Left colon (tissue), 2 donors: ENCODE data around the gene HMCN1. TPM values are rescaled to one million over a fixed set of nuclear protein-coding genes. Genes with fewer than 3 reads are reported as not detected.
"Not testable (repeated sequence)": the region's sequence is repeated elsewhere in the genome, so short reads cannot be mapped to it uniquely, and the experiment has no call there.

Source experiments
- ATAC-seq: fragments of 200-7000 bp; cut with Tn5 transposase; one replicate; pipeline ENCODE4 v1.9.1; 2020; ENCODE audit warnings: mild to moderate bottlenecking, moderate library complexity
- DNase-seq, 2 donors: peaks; one replicate each; pipeline ENCODE4 v3.0.0-alpha.2; 2020
- intact Hi-C, 2 donors: fragments of 100-400 bp; cut with DNase I in 1 of 2; cut with micrococcal nuclease in 1 of 2; formaldehyde crosslinking; loops; one replicate each; pipeline versions ENCODE4 v1.11.2 to v1.14.0; 2022; cut with DNase I, micrococcal nuclease
- total RNA-seq, 2 donors: library from RNA; stranded (reverse); fragmentation: NEBNext Ultra II Directional; extraction: Animal tissue kit (Norgen Biotek cat#: 25700); gene quantifications; one replicate each; pipeline ENCODE4 v1.2.1, GENCODE V29; 2021
- donor health status: DM: no; HTN: no; CAD: no.
- donor health status: DM: yes; HTN: yes; CAD: no.

HMCN1 gene
- total RNA-seq, 2 donors from 2014 or later = 1.7 to 3.9 TPM

DNA sequence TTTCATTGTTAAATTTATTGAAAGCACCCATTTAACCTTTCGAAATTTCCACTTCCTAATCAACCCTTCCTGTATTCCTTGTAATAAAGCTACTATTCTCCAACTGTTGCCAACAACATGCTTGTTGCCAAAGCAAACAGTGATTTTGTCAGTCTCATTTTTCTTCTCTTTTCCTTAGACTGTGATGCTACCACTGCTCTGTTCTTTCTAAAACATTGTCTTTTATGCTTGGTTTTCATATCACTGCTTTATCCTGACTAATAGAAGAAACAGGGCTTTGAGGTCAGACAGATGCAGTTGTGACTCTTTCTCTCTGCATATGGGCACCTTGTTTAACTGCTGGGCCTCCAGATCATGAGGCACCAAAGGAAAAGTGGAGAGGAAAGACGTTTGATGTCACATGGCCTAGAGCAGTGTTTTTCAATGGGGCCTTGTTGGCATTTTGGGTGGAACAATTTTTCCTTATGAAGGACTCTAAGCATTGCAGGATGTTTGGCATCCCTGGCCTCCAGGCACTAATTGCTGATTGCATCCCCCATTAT, 56.1 kb downstream of the HMCN1 start:
- no peak for DNase-seq

DNA sequence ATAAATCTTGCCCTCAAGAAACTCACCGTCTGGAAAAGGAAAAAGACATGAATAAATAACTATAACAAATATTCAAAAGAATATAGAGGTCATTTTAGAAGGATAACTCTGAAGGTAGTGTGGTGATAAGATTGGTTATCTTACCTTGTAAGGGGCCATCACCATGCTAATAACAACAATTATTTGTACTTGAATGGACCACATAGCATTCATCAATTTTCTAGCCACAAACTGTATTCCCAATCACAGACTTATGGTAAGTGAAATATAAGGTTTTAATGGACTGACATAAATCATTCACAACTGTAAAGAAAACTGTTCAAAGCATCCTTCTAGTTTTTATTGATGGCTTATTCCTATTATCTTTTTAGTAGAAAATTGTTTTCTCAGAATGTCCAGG, 57.8 kb downstream of the HMCN1 start:
- no peak for ATAC-seq
- no peak for DNase-seq
- intact Hi-C loops = no loop called here

More for the DNA sequence above, 56.1 kb downstream of the HMCN1 start:
- intact Hi-C loops = no loop called here
- ATAC-seq = no peak

DNA sequence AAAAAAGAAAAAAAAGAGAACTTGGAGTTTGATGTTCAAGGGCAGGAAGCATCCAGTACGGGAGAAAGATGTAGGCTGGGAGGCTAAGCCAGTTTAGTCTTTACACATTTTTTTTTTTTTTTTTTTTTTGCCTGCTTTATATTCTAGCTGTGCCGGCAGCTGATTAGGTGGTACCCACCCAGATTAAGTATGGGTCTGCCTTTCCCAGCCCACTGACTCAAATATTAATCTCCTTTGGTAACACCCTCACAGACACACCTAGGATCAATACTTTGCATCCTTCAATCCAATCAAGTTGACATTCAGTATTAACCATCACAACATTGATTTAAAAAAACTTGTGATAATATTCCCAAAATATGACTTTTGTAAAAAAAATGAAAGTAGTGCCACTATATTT, 60.3 kb downstream of the HMCN1 start:
- intact Hi-C loops, ATAC-seq, DNase-seq: not testable (repeated sequence)

DNA sequence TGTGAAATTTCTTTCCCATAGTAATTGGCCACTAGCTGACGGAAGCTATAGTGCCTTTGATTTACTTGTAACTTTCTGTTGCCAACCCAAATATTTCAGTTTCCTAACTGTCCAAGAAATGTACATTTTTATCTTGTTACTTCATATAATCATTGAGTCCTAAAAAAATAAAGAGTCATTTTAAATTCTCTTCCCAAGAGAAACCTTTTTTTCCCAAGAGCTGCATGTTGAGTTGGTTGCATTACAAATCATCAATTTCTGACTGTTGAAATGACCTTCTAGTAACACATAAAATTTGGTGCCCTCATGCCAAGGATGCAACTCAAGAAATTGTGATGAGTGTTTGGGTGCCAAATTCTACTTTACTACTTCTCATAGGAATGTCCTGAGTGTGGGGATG, 61.0 kb downstream of the HMCN1 start:
- intact Hi-C loops = no loop called here
- DNase-seq (no peak), ATAC-seq (no peak)

DNA sequence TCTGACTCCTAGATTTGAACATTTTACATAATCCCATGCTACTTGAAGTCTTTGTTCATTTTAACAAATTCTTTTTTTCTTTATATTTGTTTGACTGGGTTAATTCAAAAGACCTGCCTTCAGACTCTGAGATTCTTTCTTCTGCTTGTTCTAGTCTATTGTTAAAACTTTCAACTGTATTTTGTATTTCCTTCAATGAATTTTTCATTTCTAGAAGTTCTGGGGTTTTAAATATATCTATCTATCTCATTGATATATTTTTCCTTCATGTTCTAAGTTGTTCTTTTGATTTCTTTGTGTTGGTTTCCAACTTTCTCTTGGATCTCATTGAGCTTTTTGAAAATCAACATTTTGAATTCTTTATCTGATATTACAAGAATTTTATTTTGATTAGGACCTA, 64.3 kb downstream of the HMCN1 start:
- ATAC-seq = no peak
- intact Hi-C loops = no loop called here

DNA sequence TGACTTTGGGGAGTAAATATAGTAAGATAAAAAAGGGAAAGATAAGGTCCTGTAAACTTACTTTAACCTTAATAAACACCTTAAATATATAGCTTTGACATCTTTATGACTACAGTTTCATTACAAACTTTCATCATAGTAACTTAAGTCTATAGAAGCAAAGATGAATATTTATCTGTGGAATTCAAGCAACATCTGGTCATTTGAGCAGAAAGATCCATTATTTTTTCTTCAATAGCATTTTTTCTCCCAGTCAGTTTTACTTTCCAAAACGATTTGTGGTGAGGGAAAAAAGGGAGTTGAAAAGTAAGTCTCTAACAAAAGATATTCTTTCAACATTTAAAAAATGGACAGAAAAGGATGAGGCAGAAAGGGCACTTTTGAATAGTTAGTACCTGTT, 69.0 kb downstream of the HMCN1 start:
- intact Hi-C loops = no loop called here
- DNase-seq (no peak), ATAC-seq (no peak)

More for the DNA sequence above, 64.3 kb downstream of the HMCN1 start:
- no peak for DNase-seq

DNA sequence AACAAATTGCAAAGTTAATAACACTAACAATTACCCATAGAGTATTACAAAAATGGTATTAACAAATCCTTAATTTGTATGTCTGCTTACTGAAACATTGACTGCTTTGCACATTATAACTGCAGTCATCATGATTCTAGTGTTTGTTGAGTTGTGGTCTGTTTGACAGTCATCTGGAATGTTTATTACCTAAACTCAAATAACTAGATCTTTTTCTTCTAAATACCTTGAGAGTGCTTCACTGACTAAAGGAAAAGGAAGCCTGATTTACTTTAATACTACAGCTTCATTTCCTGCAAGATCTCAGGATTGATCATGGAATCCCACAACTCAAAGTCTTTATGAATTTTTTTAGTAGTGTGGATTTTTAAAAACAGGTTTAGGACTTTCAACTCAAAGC, 70.0 kb downstream of the HMCN1 start:
- ATAC-seq = no peak
- intact Hi-C loops = no loop called here
- no peak for DNase-seq

DNA sequence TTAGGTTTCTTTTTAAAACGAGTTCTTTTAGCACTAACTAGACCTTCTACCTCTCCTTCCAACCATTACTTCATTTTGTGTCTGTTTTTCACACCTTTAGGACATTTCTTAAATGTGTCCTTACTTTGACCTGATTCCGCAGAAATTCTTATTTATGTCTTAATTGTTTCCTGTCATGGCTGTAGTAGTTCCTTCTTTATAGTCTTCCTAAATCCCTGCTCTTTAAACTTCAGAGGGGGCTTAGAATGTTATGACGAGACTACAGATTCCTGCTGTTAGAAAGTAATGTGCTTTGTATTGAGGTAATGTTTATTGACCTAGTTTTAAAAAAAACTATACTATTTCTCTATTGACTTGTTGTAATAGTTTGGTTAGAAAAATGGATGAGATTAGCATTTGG, 70.4 kb downstream of the HMCN1 start:
- ATAC-seq (no peak), DNase-seq (no peak)
- intact Hi-C loops = no loop called here

DNA sequence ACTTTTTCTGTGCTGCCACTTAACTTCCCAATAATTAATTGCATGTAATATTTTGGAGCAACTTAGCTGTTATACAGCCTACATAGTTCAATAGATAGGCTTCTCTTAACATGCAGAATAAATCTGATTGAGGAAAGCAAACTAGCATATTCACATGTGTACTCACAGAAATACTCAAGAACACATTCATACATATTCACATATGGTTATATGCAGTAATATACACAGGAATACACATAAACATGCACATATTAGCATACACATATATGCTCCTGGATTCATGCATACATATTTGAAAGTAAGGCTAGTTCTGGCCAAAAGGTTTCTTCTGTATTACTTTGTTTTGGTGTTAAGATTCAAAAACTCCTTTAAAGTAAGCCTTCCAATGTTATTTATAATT, 73.1 kb downstream of the HMCN1 start:
- intact Hi-C loops = no loop called here
- no peak for ATAC-seq
- no peak for DNase-seq

DNA sequence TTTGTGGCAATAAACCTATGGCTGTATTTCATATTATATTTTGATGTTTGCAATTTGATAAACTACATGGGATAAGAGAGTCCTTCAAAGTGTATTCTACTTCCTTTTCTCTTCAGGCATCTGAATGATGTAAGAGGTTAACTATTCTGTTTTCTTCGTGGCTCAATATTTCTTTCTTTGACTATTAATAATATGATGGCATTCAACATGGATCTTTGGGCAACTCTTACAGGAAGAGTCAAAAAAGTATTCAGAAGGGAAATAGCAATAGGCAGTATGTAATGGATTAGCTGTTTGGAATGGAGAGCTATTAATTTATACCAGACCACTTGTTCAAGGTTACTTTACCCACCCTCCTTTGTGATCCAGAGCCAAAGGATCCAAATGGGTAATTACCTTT, 74.4 kb downstream of the HMCN1 start:
- DNase-seq (no peak), ATAC-seq (no peak)
- intact Hi-C loops = no loop called here

DNA sequence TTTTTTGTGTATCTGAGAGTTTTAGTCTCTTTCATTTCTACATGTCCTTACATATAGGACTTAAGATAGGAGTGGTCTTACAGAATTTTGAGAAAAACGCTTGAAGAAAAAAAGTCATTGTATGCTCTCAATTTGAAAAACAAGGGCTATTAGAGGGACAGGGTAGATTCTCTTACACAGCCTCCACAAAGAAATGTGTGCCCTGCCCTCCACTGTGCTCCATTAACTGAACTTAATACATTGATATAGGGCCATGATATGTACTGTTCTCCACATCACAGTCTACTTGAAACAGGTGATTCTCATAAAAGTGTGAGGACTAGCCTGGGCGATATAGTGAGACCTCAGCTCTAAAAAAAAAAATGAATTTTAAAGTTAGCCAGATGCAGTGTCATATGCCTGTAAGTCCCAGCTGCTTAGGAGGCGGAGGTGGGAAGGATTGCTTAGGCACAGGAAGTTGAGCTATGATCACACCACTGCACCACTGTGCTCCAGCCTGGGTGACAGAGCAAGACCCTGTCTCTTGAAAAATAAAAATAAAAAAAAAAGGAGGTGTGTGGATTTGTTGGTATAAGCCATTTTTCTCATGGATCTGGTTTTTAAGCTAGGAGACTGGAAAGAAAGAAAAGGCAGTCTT, 77.0 kb downstream of the HMCN1 start:
- DNase-seq = no peak
- intact Hi-C loops = no loop called here
- ATAC-seq = no peak

DNA sequence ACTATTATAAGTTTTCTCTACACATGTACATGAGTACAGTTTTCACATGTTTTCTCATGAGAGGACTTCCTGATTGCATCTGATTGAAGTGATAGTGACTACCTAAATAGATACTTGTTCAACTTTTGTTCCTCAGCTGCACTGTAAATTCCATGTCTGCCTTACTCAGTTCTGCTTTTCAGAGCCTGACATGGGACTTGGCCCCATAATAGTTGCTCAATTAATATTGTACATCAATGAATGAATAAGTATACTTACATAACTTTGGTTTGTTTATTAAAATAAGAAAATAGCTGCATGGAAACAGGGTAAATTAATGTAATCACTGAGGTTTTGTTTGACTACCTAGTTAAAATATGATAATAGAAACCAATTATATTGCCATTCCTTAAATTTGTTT, 78.7 kb downstream of the HMCN1 start:
- intact Hi-C loops = loop anchor here in 1 of 2 donors (2.0 kb wide), 1 partner anchor 400 kb away; no protein-coding TSS in a partner anchor
- no peak for DNase-seq
- ATAC-seq = no peak

DNA sequence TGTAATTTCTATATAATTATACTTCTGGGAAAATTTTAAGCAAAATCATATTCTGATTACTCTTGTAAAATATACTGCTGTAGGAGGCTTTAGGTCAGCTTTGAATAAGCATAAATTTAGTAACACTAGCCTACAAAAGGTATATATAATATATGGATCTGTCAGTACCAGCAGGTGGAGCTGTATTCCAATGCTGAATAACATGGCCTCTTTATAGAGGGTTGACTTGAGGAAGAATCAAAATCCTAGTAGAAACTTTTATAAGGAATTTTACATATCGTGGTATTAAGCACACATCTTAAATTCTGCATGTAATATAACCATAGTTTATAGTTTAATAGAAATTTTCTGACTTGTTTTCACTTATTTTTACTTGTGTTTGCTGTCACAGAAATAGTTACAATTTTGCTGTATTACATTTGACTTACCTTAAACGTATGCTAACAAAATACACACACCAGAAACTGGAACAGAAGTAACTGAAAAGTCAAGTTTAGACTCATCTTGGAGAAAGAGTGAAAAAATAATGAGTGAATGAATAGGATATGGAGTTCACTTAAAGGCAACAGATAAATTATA, 79.3 kb downstream of the HMCN1 start:
- intact Hi-C loops = loop anchor here in 1 of 2 donors (2.0 kb wide), 1 partner anchor 399 kb away; no protein-coding TSS in a partner anchor

DNA sequence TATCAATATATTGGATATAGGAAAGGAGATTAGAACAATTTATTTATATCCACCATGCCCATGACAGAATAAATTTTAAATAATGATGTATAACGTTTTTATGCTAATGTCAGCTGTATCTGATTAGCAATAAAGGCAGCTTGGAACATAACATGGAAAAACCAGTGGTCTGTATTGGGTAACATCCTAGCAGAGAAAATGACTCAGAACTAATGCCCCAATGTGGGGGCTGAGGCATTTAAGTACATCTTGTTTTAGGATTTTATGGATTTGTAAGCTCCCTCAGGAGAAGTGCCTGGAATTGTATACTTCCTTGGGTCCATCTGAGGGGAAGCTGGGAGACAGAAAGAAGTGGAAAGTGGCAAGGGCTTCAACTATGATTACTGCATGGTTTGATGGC, 82.3 kb downstream of the HMCN1 start:
- intact Hi-C loops = no loop called here
- no peak for ATAC-seq
- no peak for DNase-seq

More for the DNA sequence above, 79.3 kb downstream of the HMCN1 start:
- peak; percentile 81 for ATAC-seq
- peak in 1 of 2 donors; percentile 16 for DNase-seq

DNA sequence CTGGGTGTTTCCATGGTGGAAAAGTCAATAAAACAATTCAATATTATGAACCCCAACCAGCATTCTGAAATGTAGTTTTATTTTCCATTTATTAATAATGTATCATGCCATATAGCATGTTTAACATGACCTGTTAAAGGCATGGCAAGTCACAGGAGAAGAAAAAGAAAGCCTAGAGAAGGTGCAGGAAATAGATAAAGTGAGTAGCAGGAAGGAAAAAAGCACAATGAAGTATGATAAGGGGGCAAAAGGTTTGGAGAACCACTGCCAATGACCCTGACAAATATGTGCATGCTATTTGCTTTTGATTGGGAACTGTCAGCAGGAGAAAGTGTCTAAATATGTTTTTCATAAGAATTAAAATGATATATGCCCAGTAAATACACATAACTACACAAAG, 85.6 kb downstream of the HMCN1 start:
- no peak for ATAC-seq

DNA sequence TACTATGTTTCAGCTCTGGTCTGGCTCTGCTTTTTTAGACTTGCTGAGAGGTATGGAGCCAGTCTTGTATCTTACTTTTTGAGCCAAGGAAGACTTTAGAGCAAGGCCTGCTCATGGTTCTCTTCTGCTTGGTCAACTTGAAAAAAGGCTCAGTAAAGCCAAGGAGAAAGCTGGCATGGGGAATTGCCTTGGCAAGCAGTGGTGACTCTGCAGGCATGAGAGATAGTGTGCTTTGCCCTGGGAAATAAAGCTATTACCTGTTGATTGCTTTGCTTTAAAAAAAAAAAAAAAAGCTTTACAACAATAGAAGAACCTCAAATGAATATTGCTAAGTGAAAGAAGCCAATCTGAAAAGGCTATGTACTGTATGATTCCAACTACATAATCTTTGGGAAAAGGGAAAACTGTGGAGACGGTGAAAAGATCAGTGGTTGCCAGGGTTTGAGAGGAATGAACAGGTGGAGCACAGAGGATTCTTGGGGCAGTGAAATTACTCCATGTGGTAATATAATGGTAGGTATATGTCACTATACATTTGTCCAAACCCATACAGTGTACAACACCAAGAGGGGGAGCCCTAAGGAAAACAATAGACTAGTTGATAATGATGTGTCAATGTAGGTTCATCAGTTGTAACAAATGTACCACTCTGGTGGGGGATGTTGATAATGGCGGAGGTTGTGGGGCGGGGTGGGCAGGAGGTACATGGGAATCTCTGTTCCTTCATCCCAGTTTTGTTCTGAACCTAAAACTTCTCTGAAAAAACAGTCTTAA, 87.6 kb downstream of the HMCN1 start:
- ATAC-seq (peak; percentile 79), DNase-seq (no peak)
- intact Hi-C loops = no loop called here

More for the DNA sequence above, 85.6 kb downstream of the HMCN1 start:
- intact Hi-C loops = no loop called here
- no peak for DNase-seq

DNA sequence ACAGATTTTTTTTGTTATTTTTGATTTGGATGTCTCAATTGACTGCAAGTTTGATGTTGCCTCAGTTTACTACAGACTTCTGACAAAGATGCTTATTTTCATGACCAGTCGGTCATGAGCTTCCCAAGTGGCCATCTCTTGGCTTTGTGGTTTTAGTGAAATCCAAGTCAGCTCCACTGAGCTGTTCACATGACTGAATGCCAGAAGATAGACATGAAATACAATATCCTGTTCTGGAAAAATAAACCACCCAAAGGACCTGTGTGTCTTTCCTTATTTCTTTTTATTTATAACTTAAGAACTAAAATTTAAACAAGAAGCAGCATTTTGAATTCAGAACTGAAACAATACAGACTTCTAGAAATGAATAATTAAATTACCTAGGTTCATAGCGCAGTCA, 89.3 kb downstream of the HMCN1 start:
- intact Hi-C loops = no loop called here
- ATAC-seq = no peak
- DNase-seq = no peak

DNA sequence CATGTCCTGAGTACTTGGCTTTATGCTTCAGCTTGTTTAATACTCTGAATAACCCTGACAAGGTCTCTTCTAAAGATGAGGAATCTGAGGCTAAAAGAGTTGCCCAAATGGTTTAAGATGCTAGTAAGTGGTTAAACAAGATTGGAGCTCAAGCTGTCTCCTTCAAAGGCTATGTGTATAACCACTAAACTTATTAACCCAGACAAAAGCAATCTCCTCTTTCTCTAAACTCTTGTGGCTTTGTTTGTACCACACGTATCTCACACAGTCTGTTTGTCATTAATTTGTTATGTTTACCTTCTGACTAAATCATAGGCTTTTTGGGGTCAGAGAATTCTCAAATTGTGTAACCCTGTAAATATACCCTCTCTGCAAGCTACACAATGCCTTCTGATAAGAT, 89.9 kb downstream of the HMCN1 start:
- DNase-seq = no peak
- intact Hi-C loops = no loop called here
- ATAC-seq = no peak

DNA sequence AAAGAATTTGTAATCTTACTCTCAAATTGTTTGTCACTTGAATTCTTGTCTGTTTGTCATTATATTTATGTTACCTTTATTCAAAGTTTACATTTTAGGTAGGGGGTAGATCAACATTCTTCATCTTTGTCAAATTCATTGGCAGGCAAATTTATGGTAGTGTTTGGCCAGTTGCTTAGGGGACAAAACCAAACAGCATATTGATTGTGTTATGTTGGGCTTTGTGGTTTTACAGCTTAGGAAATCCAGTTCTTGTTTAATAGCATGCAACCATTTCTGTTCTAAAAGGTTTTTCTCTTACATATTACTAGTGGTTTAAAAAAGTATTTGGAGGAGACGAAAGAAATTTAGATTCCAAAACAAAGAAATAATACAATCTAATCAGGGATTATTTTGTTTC, 91.4 kb downstream of the HMCN1 start:
- ATAC-seq = no peak
- DNase-seq = no peak
- intact Hi-C loops = no loop called here

DNA sequence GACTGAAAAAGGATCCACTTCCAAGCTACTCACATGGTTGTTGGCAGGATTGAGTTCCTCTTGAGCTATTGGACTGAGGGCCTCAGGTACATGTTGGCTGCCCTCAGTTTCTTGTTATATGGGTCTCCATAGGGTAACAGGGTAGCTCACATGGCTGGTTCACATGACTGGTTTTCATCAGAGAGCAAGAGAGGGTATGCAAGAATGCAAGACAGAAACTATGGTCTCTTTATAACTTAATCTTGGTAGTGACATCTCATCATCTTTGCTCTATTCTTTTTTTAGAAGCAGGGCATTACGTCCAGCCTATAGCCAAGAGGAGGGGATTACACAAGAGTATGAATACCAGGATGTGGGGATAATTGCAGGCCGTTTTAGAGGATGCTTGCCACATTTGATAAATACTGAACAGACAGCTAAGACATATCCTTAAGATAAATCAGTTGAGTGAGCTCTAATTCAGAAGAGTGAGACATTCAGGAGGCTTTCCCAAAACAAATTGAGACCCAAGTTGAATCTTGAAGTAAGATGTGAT, 100.2 kb downstream of the HMCN1 start:
- ATAC-seq = no peak
- intact Hi-C loops = no loop called here
- no peak for DNase-seq
